CD4-positive, alpha-beta T cell treated with Interleukin-21 for 1 hour (primary cell): Measurements from ENCODE around the gene TTC39A.

Experiments used
- DNase-seq: peaks from one replicate; pipeline ENCODE4 v3.0.0-alpha.2; 2020

The TTC39A gene

DNA sequence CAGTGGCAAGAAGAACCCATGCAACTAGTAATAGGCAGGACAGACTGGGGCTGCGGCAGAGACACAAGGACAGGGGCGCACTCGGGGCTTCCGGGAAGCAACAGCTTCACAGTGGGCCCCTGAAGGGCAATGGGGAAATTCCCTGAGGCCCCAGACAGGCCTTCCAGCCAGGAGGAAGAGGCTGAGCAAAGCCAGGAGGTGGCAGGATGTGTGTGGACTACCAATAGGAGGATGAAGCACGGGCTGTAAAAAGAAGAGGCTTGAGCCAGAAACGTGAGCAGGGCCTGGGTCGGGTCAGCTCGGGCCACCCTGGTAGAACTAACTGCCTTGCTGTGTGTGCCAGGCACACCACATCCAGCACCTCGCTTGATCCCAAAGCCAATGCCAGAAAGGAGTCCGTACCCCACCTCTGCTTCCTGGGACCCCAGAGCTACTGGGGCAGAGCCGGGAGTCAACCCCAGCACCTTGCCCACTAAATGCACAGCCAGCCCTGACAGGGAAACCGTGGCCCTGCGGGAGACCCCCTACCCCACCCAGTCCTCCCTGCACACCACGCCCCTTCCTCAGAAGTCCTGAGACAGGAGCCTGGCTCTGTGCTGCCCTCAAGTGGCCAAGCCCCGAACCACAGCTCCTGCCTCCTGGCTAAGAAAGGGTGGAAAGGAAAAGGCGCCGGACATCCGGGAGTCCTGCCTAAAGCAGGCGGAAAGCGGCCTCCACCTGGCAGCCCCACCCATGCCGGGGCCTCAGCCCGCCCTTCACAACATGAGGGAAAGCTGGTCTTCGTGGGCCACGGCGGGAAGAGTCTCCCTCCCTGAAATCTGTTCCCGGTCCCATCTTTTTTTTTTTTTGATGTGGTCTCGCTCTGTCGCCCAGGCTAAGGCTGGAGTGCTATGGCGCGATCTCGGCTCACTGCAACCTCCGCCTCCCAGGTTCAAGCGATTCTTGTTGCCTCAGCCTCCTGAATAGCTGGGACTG lies 33.7 kb downstream of the TTC39A start:
- peak; percentile 67 for DNase-seq

DNA sequence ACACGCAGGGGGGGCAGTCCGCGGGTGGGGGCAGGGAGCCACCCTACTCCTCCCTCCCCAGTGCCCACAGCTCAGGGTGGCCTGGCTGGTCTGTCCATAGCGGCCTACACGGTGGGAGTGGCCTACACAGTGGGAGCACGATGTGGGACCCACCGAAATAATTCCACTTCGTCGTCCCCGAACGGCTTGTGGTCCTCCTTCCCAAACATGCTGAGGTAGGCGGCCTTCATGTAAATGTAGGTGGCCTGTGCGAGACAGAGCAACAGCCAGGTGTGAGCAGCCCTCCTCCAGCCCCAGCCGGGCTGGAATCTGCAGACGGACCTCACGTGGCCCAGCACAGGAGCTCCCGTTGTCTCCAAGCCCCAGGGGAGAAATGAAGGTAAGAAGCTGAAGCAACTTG lies 34.4 kb downstream of the TTC39A start:
- DNase-seq, result no peak

DNA sequence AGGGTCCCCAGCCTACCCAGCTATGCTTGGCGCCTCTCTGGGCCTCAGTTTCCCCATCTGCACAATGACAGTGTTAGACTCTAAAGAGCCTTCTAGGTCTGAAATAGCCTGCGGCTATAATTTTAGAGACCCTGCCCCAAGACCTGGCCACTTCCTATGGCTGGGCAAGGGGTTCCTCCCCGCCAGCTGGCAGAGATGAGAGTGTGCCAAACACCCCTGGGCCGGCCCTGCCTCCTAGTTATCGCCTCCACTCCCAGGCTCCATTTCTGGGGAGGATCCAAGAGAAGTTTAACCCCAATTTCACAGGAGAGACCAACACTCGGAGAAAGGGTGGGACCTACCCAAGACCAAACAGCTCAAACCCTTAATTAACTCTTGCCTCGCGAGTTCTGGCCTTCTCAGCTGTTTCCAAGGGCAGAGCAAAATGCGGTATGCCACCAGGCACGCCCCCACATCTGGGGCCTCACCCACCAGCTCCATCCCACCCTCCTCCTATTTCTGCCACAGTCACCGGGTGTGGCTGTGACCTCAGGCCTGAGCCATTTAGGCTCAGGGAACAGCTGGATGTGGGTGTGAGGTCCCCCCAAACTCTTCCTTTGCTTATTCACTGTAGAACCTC lies 35.7 kb downstream of the TTC39A start:
- no peak for DNase-seq

DNA sequence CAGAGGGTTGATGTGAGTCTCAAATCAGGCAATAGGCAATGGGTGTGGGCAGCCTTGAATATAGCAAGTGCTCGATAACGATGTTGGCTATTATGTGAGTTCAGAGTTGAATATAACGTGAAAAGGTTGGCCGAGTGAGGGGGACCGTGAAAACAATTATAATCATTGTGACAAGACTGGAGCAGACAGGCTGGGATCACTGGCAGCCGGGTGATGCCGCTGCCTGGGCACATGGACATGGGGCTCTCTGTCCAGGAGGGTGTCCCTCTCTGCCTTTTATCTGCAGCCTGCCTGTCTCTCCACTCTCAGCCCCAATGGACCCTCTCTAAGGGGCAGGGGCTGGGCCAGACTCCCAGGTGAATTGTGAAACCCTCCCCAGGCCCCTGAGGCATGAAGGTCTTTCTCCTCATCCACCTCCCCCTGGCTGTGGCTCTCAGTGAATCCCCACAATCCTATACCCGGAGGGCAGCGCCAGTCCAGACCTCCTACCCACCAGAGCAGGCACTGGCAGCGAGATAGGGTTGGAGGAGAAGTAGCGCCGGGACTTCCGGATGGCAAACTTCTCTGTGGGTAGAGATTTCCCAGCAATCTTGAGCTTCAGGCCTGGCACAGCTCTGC lies 36.4 kb downstream of the TTC39A start:
- DNase-seq, result no peak

DNA sequence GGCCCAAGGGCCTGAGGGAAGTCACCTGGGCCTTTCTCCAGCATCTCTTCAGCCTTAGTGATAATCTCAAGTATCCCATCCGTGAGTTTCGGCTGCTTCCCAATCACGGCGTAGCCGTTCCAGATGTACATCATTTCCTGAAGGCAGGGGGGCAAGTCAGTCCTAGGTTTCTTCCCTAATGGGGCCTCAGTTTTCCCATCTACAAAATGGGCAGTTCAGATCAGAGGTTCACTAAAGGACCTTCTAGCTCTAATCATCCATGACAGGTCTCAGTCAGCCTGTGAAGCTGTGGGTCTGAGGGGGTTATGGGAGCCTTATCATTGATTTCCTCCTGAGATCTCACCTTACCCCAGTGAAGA lies 39.9 kb downstream of the TTC39A start:
- no peak for DNase-seq

DNA sequence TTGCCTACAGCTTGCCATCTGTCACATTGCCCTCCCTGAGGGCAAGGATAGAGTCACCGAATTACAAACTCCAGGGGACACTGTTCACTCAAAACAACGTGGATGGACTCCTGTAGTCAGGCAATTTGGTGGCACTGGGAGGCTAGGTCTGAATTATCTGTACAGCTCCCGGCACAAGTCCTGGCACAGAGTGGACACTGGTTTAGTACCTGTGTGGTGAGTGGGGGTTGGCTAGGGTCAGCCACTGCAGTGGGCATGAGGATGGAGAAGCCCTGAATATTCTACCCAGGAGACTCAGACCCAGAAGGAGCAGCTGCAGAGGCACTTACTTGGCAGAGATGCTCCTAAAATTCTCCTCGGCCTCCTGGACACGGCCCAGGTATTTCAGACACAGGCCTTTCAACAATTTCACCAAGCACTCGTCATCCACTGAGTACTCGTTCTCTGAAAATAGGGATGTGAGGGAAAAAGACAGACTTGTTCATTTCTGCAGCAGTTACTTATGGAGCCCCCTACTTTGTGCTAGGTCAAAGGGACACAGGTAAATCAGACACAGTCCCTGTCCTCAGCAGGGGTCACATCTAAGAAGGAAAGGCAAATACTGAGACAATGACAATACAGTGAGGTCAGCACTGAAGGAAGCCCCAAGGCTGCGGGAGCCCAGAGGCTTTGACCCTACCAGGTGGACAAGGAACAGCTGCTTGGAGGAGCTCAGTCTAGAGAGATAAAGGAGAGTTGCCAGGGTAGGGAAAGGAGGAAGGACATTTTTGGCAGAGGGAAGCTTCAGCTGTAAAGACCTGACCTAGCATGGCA lies 40.5 kb downstream of the TTC39A start:
- no peak for DNase-seq

DNA sequence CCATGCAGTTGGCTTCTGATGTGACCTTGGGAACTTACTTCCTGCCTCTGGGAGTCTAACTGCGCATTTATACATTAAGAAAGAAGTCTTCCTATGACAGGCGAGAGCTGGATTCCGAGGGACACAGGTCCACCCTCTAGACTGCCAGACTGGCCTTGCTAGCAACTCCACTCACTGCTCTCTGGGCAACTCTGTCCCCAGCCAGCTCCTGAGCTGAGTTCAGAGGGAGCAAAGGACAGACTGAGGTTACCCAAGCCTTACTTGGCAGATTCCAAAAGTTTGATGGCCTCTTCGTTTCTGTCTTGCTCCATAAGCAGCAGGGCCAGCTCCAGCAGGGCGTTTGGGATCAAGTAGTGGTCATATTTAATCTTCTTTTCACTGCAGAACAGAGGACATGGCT lies 41.8 kb downstream of the TTC39A start:
- no peak for DNase-seq

DNA sequence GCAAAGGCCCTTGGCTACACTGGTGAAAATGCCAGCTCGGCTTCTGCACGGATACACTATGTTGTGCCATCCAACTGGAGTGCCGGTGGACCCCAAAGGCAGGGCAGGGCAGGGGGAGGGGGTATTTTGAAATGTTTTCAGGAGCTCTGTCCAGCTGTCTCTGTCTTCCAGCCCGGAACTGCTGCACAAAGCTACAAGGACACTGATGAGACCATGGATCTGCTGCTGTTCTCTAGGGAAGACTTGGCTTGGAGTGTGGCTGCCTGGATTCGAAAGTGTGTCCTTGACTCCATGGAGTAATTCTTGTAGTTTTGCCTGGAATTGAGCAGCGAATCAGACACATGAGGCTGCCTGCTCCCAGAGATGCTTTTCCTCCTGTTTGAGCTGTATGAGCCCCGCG lies 42.4 kb downstream of the TTC39A start:
- no peak for DNase-seq

DNA sequence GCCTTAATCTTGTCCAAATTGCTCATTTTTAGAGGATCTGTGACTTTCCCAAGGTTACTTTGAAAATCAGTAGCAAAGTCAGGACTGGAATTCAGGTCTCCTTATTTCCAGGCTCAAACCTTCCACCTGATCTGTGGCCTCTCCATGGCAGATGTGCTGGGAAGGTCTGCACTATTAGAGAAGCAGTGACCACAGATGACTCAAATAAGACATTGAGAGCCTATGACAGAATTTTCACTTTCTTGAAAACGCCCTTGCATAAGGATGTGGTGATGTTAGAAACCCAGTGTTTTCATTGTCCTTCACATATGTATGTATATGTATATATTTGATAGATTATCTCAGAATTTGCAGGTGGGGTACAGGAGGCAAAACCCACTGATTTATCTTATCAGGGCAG lies 45.3 kb downstream of the TTC39A start:
- no peak for DNase-seq

DNA sequence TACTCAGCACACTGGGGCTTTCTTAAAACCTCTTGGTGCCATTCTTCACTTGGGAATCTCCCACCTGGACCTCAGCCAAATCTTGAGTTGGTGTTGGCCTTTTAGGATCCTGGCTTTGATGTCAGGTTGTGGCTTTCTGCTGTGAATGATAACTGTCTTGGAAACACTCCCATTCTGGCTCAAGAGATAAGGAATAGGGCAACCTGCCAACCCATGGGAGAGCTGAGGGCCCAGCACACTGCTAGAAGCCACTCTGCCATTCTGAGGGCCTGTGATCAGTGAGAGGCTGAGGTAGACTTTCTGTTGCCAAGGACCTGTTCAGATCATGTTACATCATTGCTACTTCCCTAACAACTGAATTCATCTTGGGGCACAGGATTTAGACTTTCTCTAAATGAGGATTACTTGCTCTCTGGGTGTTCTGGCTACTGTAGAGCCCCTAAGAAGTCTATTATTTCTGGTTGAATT lies 45.8 kb downstream of the TTC39A start:
- no peak for DNase-seq

DNA sequence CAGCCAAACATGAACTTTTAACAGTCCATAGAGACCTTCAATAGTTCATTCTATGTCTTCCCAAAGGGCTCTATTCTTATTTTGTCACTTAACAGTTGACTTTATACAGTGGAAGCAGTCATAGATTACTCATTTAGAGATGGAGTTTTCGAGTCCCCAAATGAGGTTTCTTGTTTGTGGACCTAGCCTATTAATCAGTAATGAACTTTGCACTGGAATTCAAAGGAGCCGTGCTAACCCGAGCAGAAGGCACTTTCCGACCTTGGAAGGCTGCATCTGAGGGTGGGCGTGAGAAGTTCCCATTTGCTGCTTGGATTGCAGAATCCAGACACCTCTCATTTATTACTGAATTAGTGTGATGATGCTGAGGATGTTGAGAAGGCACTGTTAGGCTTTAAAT lies 46.4 kb downstream of the TTC39A start:
- DNase-seq, result no peak

DNA sequence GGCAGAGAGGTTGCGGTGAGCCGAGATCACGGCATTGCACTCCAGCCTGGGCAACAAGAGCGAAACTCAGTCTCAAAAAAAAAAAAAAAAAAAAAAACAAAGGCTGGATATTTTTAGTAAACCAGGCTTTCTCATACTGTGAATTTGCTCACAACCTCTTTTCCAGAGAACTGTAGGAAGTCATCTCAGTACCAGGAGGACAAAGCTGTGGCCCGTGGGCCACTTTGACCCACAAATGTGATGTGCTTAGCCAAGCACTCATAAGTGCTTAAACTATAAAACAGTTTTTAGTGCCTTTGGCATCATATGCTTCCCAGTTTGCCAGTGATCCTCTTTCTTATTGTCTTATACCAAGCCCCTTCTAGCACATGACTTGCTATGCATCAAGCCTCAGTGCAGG lies 47.8 kb downstream of the TTC39A start:
- DNase-seq, result no peak

DNA sequence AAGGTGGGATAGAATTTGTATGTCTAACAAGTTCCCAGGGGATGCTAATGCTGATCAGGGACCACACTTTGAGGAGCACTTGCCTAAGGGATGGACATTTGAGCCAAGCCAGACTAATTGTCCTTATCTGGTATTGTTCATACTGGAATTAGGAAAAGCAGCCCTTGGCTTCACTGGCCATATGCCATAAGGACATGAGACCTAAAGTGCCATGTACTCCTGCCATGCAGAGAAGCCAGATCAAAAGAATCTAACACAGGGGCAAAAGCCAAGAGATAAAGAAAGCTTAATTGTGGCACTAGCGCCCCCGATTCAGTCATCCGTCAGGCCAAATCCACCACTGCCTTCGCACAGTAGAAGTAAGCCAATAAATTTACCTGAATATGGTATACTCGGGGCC lies 48.6 kb downstream of the TTC39A start:
- no peak for DNase-seq

DNA sequence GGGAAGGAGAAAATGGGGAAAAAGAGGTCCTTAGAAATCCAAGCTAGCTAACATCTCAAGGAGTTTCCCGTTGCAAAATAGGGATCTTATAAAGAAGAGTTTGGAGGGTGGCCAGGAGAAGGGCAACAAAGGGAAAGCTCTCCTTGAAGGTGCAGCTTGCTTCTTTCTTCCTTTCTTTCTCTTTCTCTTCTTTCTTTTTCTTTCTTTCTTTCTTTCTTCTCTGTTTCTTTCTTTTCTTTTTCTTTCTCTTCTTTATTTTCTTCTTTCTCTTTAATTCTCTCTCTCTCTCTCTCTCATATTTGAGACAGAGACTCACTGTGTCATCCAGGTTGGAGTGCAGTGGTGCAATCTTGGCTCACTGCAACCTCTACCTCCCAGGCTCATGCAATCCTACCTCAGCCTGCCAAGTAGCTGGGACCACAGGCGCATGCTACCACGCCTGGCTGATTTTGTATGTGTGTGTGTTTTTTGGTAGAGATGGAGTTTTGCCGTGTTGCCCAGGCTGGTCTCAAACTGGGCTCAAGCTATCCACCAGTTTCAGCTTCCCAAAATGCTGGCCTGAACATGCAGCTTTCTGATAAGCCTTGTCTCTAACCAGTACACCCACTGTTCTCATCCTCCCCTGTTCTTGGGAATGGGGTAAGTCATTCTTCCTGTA lies 49.9 kb downstream of the TTC39A start:
- no peak for DNase-seq

DNA sequence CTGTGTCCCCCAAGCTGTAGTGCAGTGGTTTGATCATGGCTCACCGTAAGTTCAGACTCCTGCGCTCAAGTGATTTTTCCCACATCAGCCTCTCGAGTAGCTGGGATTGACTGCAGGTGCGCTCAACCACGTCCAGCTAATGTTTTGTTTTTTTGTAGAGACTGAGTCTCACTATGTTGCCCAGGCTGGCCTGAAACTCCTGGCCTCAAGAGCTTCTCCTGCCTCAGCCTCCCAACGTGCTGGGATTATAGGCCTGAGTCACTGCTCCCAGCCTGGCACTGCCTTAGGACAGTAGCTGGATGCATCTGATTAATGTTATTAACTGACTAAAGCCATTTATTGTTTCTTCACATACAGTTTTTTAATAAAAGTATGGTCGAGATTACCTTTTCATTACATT lies 54.1 kb downstream of the TTC39A start:
- no peak for DNase-seq

DNA sequence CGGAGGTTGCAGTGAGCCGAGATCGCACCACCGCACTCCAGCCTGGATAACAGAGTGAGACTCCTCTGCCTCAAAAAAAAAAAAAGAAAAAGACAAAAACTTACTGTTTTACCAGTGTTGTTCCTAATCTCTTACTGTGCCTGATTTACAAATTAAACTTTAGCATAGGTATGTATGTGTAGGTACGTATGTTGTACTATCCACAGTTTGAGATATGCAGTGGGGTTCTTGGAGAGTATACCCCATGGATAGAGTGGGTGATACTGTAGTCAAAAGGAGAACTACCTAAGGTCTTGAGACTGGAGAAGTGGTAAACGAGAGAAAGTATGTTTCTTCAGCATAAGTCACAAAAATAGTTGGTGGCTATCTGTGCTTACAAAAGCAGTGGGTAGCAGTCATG lies 55.7 kb downstream of the TTC39A start:
- DNase-seq, result no peak

DNA sequence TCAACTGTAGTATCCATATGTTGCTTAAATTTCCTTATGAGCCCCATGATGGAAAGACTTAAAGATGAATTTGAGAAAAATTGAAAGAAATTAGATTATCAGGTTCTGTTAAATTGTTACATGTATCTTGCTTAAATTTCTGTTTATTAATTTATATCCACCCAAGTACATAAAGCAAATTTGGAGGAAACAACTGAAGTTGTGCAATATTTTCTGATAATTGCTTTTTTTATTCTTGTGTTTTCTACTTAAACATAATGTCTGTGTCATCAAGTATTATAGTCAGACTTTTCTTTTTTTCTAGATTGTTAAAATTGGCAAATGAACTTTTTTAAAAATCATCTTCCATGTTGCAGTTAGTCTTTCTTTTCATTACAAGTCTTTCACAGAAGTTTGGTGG lies 57.4 kb downstream of the TTC39A start:
- DNase-seq, result no peak

DNA sequence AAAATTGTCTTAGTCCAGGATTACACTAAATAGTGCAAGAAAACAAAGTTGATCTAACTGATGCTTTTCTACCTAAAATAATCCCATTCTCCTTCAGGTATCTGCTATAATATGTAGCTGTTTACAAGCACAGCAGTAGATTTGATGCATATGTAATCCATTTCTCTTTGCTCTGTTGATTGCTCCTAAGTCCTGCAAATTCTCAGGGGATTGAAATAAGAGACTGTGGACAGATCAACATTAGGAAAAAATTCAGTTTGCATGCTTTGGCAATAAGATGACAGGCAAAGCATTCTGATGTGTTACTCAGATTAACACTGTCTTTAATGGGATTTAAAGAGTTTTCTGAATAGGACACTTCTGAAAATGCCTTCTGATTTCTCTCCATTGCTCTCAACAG lies 59.6 kb downstream of the TTC39A start:
- no peak for DNase-seq

DNA sequence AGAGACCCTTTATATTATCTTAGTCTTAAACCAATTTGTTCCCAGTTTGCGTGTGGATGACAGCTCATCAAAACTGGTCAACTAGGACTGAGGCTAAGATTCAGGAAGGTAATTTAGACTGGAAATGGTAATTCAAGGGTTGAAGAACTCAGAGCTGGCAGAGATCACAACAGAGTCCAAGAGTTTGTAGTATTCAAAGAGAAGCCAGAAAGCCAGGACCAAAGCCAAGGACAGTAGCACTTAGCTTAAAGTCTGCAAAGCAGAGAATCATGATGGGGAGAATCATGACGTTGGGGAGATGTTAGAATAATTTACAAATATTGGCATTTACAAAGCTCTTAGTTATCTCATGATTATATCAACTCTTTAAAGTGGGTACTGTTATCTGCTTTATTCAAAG lies 61.7 kb downstream of the TTC39A start:
- DNase-seq, result no peak

DNA sequence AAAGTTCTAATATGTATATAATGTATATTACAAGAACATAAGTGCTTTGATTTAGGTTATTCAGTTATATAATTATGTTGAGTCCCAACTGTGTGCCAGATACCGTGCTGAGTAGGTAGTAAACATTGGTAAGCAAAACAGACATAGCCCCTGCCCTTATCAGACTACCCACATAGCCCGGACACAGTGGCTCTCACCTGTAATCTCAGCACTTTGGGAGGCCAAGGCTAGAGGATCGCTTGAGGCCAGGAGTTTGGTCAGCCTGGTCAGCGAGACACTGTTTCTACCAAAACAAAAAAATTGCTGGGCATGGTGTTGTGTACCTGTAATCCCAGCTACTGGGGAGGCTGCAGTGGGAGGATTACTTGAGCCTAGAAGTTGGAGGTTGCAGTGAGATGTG lies 63.6 kb downstream of the TTC39A start:
- DNase-seq, result no peak

DNA sequence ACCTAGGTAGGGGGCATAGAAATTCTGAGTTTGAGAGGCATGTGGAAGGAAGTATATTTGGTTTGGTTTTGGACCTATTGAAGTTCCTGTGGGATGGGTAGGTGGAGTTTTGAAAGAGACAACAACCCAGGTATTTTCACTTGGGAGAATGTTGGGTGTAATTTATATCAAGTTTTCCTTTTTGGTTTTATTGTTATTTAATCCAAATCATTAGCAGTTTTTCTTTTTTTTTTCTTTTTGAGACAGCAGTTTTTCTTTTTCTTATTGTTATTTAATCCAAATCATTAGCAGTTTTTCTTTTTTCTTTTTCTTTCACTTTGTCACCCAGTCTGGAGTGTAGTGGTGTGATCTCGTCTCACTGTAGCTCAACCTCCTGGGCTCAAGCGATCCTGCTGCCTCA lies 64.2 kb downstream of the TTC39A start:
- DNase-seq, result no peak

DNA sequence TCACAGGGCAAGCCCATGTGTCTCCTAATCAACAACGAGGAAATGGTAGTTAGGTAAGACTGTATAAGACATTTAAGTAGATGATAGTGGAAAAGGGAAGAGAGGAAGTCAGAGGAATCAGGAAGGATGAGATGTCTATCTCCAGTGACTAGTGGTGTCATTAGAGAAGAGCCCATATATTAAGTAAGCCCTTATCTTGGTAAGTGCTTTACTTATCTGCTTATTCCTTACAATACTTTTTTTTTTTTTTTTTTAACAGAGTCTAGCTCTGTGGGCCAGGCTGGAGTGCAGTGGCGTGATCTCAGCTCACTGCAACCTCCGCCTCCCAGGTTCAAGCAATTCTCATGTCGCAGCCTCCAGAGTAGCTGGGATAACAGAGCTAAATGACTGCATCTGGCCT lies 64.7 kb downstream of the TTC39A start:
- DNase-seq, result no peak

DNA sequence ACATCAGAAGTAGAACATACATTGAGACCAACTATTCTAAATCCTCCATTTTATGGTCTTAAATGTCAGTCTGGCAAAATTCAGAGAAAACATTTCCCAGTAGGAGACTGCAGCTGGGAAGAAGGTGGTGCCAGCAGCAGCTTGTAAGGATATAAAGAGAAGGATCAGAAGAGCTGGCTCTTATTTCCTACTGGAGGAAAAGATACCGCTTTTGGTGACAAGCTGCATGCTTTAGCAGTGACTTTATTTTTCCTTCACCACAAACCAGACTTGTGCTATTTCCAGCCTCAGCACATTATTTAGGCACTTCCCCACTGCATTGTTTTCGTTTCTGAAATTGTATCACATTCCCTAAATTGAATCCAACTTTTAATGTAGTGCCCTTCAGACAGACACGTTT lies 65.9 kb downstream of the TTC39A start:
- DNase-seq, result no peak
